Astrocyte (in vitro differentiated cells and primary cell): ENCODE results near the gene NAA16.

ENCODE experiments used
- EZH2 ChIP-seq: IDR thresholded peaks from 2 replicates; pipeline ENCODE4 v1.6.1; 2012; ENCODE audit warnings: mild to moderate bottlenecking, low read length, inconsistent platforms; ENCODE audit not compliant: insufficient read depth
- TF ChIP-seq, protein P1 (sequence below): IDR thresholded peaks from 2 replicates; pipeline ENCODE4 v1.5.1; 2011; ENCODE audit warnings: low read depth, mild to moderate bottlenecking, inconsistent platforms, low read length, moderate library complexity; ENCODE audit not compliant: insufficient read depth

DNA sequence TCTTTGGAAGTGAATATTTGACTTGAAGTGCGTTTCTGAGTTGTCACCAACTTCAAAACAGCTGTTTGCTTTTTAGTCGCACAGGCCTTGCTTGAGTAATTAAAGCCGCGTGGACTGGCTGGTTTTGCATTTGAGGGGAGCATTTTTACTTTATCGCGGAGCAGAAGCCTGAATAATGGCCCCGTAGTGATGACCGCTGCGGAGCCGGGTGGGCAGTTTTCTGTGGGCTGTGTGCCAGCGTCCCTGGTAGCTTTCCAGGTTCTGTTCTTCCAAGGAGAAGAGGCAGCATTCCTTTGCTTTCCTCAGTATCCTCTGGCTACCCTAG, 1.1 kb downstream of the NAA16 start:
- TF ChIP-seq, protein P1, sequence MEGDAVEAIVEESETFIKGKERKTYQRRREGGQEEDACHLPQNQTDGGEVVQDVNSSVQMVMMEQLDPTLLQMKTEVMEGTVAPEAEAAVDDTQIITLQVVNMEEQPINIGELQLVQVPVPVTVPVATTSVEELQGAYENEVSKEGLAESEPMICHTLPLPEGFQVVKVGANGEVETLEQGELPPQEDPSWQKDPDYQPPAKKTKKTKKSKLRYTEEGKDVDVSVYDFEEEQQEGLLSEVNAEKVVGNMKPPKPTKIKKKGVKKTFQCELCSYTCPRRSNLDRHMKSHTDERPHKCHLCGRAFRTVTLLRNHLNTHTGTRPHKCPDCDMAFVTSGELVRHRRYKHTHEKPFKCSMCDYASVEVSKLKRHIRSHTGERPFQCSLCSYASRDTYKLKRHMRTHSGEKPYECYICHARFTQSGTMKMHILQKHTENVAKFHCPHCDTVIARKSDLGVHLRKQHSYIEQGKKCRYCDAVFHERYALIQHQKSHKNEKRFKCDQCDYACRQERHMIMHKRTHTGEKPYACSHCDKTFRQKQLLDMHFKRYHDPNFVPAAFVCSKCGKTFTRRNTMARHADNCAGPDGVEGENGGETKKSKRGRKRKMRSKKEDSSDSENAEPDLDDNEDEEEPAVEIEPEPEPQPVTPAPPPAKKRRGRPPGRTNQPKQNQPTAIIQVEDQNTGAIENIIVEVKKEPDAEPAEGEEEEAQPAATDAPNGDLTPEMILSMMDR, result no peak
- no peak for TF ChIP-seq EZH2
